Left lung (tissue), 10 donors: Measurements from ENCODE around the gene DSPP. TPM values are rescaled to one million over a fixed set of nuclear protein-coding genes. Genes with fewer than 3 reads are reported as not detected.
A peak's percentile ranks its signal among the peaks of the same experiment; 100 is the strongest.
"Not testable (repeated sequence)": the region's sequence is repeated elsewhere in the genome, so short reads cannot be mapped to it uniquely, and the experiment has no call there.

Experiments
- ATAC-seq: fragments of 200-7000 bp; cut with Tn5 transposase; one replicate; pipeline ENCODE4 v1.9.1; 2020; ENCODE audit warnings: moderate library complexity
- DNase-seq, 4 donors: peaks; one replicate each; pipeline ENCODE4 v3.0.0-alpha.2; 2013 to 2020
- H3K27ac ChIP-seq, 2 donors: fragments of 200-600 bp; sonication (generic) in 1 of 2; one replicate each; pipeline versions ENCODE4 v1.5.0 to v1.8.0; 2020 to 2021
- H3K27me3 ChIP-seq, 2 donors: fragments of 200-600 bp; sonication (generic) in 1 of 2; one replicate each; pipeline versions ENCODE4 v1.5.0 to v1.8.0; 2020 to 2021
- H3K36me3 ChIP-seq, 2 donors: fragments of 200-600 bp; sonication (generic) in 1 of 2; one replicate each; pipeline versions ENCODE4 v1.5.0 to v1.8.0; 2020 to 2021
- H3K4me1 ChIP-seq, 2 donors: fragments of 200-600 bp; one replicate each; pipeline ENCODE4 v1.8.0; 2021
- H3K4me3 ChIP-seq, 2 donors: fragments of 200-600 bp; sonication (generic) in 1 of 2; one replicate each; pipeline versions ENCODE4 v1.5.0 to v1.8.0; 2020 to 2021; ENCODE audit warnings: mild to moderate bottlenecking in 1 of 2
- H3K9me3 ChIP-seq, 2 donors: fragments of 200-600 bp; sonication (generic) in 1 of 2; one replicate each; pipeline versions ENCODE4 v1.5.0 to v1.8.0; 2020 to 2021
- CTCF ChIP-seq, 2 donors: fragments of 200-600 bp; sonication (generic) in 1 of 2; IDR thresholded peaks; one replicate each; pipeline versions ENCODE4 v1.5.0 to v1.8.0; 2021; ENCODE audit warnings: antibody characterized with exemption in 2 of 2
- intact Hi-C, 2 donors: fragments of 100-400 bp; cut with DNase I; formaldehyde crosslinking; loops; one replicate each; pipeline versions ENCODE4 v1.11.2 to v1.14.2; 2022
- polyA plus RNA-seq, 6 donors: library from polyadenylated mRNA; unstranded; fragments of 120-200 nt; gene quantifications; one replicate each; pipeline ENCODE4 v1.2.1, GENCODE V29; 2013; ENCODE audit not compliant: insufficient read length in 6 of 6
- total RNA-seq, 2 donors: library from RNA; stranded (reverse); fragmentation: NEBNext Ultra II Directional; extraction: Animal tissue kit (Norgen Biotek cat#: 25700); gene quantifications; one replicate each; pipeline ENCODE4 v1.2.1, GENCODE V29; 2021
- donor health status: DM: no; HTN: yes; CAD: no.
- donor health status: DM: no; HTN: no; CAD: no.

Gene DSPP
- total and polyA plus RNA-seq, 8 donors = 0.03 to 0.06 (median 0.04) TPM; not detected in 5

- no peaks in the 10 kb centered on the region for H3K27me3 ChIP-seq
- intact Hi-C loops = no loop called here
- no peak overlapping the region for H3K27ac ChIP-seq
- H3K36me3 ChIP-seq = no peaks in the 10 kb centered on the region
- no peaks in the 10 kb centered on the region for H3K9me3 ChIP-seq
- no peak for DNase-seq
- H3K4me1 ChIP-seq = no peaks in the 10 kb centered on the region
- no peak overlapping the region for H3K4me3 ChIP-seq
- TF ChIP-seq CTCF (IDR thresholded peaks at IDR 0.05) = no peak
- ATAC-seq = no peak
Measured at GRCh38 chr4:87567191-87567590, 41.1 kb upstream of the DSPP start.

- H3K4me3 ChIP-seq = no peak overlapping the region
- no peak for TF ChIP-seq CTCF (IDR thresholded peaks at IDR 0.05)
- H3K27ac ChIP-seq = no peak overlapping the region
- H3K9me3 ChIP-seq = no peaks in the 10 kb centered on the region
- intact Hi-C loops = no loop called here
- no peak for DNase-seq
- no peak for ATAC-seq
- no peaks in the 10 kb centered on the region for H3K27me3 ChIP-seq
- no peaks in the 10 kb centered on the region for H3K4me1 ChIP-seq
- H3K36me3 ChIP-seq = no peaks in the 10 kb centered on the region
Measured at GRCh38 chr4:87570290-87570805, 38.0 kb upstream of the DSPP start.

GRCh38 chr4:87574376-87574775 lies 34.0 kb upstream of the DSPP start:
- H3K27ac ChIP-seq, H3K4me1 ChIP-seq, intact Hi-C loops, DNase-seq, ATAC-seq, H3K27me3 ChIP-seq, H3K9me3 ChIP-seq, H3K4me3 ChIP-seq, H3K36me3 ChIP-seq: not testable (repeated sequence)

GRCh38 chr4:87574996-87575395 lies 33.3 kb upstream of the DSPP start:
- no peak overlapping the region for H3K27ac ChIP-seq
- no peaks in the 10 kb centered on the region for H3K4me1 ChIP-seq
- TF ChIP-seq CTCF (IDR thresholded peaks at IDR 0.05) = no peak
- DNase-seq = no peak
- intact Hi-C loops = no loop called here
- no peak overlapping the region for H3K4me3 ChIP-seq
- H3K9me3 ChIP-seq = no peaks in the 10 kb centered on the region
- H3K27me3 ChIP-seq = no peaks in the 10 kb centered on the region
- peak; percentile 94 for ATAC-seq
- H3K36me3 ChIP-seq = no peaks in the 10 kb centered on the region

- Histone ChIP-seq H3K27ac (no peak overlapping the region), H3K4me1 (no peaks in the 10 kb centered on the region), H3K27me3 (no peaks in the 10 kb centered on the region), H3K36me3 (no peaks in the 10 kb centered on the region), H3K4me3 (no peak overlapping the region), H3K9me3 (no peaks in the 10 kb centered on the region)
- ATAC-seq = no peak
- TF ChIP-seq CTCF (IDR thresholded peaks at IDR 0.05) = no peak
- intact Hi-C loops = no loop called here
- DNase-seq = no peak
Measured at GRCh38 chr4:87575408-87575807, 32.9 kb upstream of the DSPP start.

GRCh38 chr4:87575983-87576382 lies 32.3 kb upstream of the DSPP start:
- Histone ChIP-seq H3K4me3 (no peak overlapping the region), H3K4me1 (no peaks in the 10 kb centered on the region), H3K27ac (no peak overlapping the region), H3K36me3 (no peaks in the 10 kb centered on the region), H3K9me3 (no peaks in the 10 kb centered on the region), H3K27me3 (no peaks in the 10 kb centered on the region)
- intact Hi-C loops = no loop called here
- DNase-seq = no peak
- ATAC-seq = no peak
- no peak for TF ChIP-seq CTCF (IDR thresholded peaks at IDR 0.05)
